SH-SY5Y (cell line): ENCODE results near the gene BABAM2.

ENCODE experiments used
- GATA2 ChIP-seq: IDR thresholded peaks from 2 replicates; pipeline ENCODE4 v1.6.1; 2011; ENCODE audit warnings: mild to moderate bottlenecking, low read depth, low read length
- GATA3 ChIP-seq: IDR thresholded peaks from 2 replicates; pipeline ENCODE4 v1.6.1; 2011; ENCODE audit warnings: low read depth, mild to moderate bottlenecking, low read length, moderate library complexity

The BABAM2 gene

GRCh38 chr2:28318462-28319117 lies 428.1 kb downstream of the BABAM2 start:
- TF ChIP-seq GATA3 (no peak), GATA2 (no peak)

- TF ChIP-seq GATA2 (no peak), GATA3 (no peak)
These were observed 428.8 kb downstream of the BABAM2 start for GRCh38 chr2:28319118-28320008.

- no peak for TF ChIP-seq GATA2
- TF ChIP-seq GATA3, result no peak
These were observed 429.5 kb downstream of the BABAM2 start for GRCh38 chr2:28320009-28320365.

GRCh38 chr2:28320371-28320770 lies 429.8 kb downstream of the BABAM2 start:
- TF ChIP-seq GATA2, result no peak

GRCh38 chr2:28321426-28321825 lies 430.9 kb downstream of the BABAM2 start:
- no peak for TF ChIP-seq GATA3
- TF ChIP-seq GATA2, result no peak

GRCh38 chr2:28322051-28322450 lies 431.5 kb downstream of the BABAM2 start:
- TF ChIP-seq GATA2, result no peak
- no peak for TF ChIP-seq GATA3

- TF ChIP-seq GATA3 (no peak), GATA2 (no peak)
These were observed 431.9 kb downstream of the BABAM2 start for GRCh38 chr2:28322456-28322855.

GRCh38 chr2:28322981-28323396 lies 432.5 kb downstream of the BABAM2 start:
- no peak for TF ChIP-seq GATA2
- no peak for TF ChIP-seq GATA3

- no peak for TF ChIP-seq GATA2
- no peak for TF ChIP-seq GATA3
These were observed 434.6 kb downstream of the BABAM2 start for GRCh38 chr2:28325173-28325566.

- TF ChIP-seq GATA2 (peak; percentile 97), GATA3 (no peak; the same call in 1 of the 2 replicates)
These were observed 435.3 kb downstream of the BABAM2 start for GRCh38 chr2:28325567-28326468.

- TF ChIP-seq GATA3 (0 out of 2 replicates have a peak, but pooled peaks have one; percentile 10), GATA2 (no peak)
These were observed 435.9 kb downstream of the BABAM2 start for GRCh38 chr2:28326469-28326805.

- no peak for TF ChIP-seq GATA3
- no peak for TF ChIP-seq GATA2
These were observed 436.5 kb downstream of the BABAM2 start for GRCh38 chr2:28326881-28327505.

- TF ChIP-seq GATA3, result no peak
- peak; percentile 80 for TF ChIP-seq GATA2
These were observed 437.0 kb downstream of the BABAM2 start for GRCh38 chr2:28327581-28327955.
